LHCN-M2 (cell line): ENCODE data around the gene TAS2R4. TPM values are rescaled to one million over a fixed set of nuclear protein-coding genes. Genes with fewer than 3 reads are reported as not detected.
"Not testable (repeated sequence)": the region's sequence is repeated elsewhere in the genome, so short reads cannot be mapped to it uniquely, and the experiment has no call there.

Source experiments
- DNase-seq: peaks from one replicate; pipeline ENCODE4 v3.0.0-alpha.2; 2012; ENCODE audit warnings: low read depth
- polyA plus RNA-seq: library from polyadenylated mRNA; unstranded; fragments of >200 nt; gene quantifications from one replicate; pipeline ENCODE4 v1.2.1, GENCODE V29; 2012; ENCODE audit warnings: missing spikeins
- total RNA-seq: library from RNA; depleted of rRNA; stranded (reverse); fragments of >200 nt; gene quantifications from 2 replicates; pipeline ENCODE4 v1.2.3, GENCODE V29; 2014; rRNA removed

Gene TAS2R4, protein sequence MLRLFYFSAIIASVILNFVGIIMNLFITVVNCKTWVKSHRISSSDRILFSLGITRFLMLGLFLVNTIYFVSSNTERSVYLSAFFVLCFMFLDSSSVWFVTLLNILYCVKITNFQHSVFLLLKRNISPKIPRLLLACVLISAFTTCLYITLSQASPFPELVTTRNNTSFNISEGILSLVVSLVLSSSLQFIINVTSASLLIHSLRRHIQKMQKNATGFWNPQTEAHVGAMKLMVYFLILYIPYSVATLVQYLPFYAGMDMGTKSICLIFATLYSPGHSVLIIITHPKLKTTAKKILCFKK
- 0.06 and 0.34 TPM in 2 replicates for total RNA-seq
- polyA plus RNA-seq, result 0.04 TPM

DNA sequence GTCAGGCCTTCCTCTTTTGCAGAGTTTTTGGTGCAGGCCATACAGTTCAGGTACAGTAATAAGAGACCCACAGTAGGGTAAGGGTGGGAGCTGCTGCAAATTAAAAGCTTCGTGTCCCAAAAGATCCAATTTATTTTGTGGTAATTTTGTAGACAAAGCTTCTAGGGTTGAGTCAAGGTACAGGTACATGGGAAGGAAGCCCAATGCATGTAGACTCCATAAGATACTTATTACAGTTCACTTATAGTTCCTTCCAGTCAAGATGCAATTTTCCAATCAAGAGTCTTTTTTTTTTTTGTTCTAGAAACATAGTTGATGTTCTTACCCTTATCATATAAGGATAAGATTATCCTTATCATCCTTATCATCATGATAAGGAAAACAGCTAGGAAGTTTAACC lies at the start of gene TAS2R4:
TSS of gene TAS2R4 (plus strand) at position 301 of the 400 bp plus-strand sequence. CDS start 1,815 bp downstream, outside the sequence.
- DNase-seq, result no peak

DNA sequence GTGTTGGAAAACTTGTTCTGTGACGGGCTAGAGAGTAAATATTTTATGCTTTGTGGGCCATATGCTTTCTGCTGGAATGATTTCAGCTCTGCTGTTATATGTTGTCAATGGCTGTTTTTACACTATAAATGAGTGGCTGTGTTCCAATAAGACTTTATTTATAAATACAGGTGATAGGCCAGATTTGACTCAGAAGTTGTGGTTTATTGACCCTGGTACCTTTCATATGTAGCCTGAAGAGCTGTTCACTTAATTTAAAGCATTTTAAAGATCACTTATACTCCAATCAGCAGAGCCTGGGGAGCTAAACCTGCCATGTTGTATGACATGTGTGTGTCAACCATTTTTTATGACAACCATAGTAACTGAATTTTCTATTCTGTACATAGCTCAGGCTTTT lies 47.5 kb upstream of the TAS2R4 start:
- no peak for DNase-seq

DNA sequence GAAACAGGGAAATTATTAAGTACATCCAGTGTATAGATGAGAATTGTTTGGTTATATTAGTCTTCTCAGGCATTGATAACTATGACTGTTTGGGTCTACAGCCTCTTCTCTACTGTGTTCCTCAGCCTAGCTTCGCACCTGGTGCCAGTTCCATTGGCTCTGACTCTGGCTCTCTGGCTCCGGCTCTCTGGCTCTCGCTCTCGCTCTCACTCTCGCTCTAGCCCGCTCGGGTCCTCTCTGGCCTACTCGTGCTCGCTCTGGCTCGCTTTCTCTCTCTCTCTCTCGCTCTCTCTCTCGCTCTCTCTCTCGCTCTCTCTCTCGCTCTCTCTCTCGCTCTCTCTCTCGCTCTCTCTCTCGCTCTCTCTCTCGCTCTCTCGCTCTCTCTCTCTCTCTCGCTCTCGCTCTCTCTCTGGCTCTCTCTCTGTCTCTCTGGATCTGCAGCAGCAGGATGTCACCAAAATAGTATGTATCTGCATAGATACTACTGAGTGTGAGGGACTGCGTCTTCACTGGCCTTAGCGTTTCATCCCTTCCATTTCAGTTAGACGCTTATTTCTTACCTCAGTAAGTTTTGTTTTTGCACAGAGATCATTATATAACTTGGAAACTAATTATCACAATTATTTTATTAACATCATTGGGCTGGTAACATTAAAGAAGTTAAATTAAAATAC lies 44.9 kb upstream of the TAS2R4 start:
- DNase-seq, result peak; percentile 6

DNA sequence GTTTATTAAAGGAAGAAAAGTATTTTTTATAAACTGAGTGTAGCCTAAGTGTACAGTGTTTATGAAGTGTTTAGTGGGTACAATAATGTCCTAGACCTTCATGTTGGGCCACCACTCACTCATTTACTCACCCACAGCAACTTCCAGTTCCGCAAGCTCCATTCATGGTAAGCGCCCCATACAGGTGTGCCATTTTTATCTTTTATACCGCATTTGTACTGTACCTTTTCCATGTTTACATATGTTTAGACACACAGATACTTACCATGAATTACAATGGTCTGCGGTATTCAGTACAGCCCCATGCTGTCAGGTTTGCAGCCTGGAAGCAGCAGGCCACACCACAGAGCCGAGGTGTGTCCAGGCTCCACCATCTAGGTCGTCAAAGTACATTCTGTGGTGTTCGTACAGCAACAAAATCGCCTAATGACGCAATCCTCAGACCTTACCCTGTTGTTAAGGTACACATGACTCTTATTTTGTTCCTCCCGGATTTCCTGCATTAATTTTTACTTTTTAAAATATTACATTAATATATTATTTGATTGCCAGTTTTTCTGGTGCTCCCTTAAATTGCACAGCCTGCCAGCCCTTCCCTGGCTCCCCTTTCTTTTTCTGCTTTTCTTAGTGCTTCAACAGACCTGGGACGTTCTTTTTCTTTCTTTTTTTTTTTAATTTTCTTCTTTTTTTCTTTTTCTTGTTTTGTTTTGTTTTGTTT lies 39.2 kb upstream of the TAS2R4 start:
- peak; percentile 11 for DNase-seq

DNA sequence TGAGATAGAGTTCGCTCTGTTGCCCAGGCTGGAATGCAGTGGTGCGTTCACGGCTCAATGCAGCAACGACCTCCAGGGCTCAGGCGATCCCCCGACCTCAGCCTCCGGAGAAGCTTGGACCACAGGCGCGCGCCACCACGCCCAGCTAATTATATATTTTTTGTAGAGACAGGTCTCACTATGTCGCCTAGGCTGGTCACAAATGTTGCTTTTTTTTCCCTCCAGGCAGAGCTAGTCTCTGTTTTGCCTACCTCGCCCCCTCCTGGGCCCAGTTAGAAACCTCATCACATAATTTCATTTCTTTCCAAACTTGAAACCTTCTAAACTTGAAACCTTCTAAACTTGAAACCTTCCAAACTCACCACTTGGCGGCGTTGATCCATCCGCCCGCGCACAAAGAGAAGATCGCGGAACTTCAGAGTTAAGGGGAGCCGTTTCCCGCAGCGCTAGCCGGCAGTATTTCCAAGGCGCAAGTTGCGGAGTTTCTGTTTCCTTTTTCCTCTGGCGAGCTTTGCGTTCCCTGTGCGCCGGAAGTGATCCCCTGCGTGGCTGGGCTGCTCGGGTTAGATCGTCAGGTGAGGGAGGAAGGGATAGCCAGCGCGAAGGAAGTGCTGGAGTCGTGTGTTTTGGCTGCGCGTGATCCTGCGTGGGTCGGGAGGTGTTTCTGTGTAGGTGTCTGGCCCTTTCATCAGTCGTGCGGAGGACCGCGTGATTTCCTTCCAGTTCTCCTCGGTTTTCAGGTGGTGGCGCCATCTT lies 38.5 kb upstream of the TAS2R4 start, which contains the start of gene SSBP1:
TSS of gene SSBP1 (plus strand) at position 523 of the 756 bp plus-strand sequence. CDS start 809 bp downstream, outside the sequence.
- DNase-seq, result peak; percentile 97

DNA sequence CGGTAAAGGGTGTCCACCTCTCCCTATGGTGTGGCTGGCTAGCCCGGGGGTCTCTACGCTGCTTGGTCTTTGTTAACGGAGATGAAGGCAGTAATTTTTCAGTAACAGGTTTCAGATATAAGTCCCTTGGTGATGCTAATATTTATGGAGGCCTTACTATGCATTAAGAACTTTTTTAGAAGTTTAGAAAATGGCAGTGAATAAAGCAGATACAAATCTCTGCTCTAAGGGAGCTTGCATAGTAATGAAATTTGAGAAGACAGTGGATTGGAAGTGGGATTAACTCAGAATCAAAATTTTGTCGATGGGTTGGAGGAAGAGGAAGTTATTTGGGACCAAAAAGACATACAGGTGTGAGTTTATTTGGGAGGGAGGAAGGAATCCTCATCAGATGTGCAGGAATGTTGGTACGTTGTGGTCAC lies 37.9 kb upstream of the TAS2R4 start:
- DNase-seq, result no peak

DNA sequence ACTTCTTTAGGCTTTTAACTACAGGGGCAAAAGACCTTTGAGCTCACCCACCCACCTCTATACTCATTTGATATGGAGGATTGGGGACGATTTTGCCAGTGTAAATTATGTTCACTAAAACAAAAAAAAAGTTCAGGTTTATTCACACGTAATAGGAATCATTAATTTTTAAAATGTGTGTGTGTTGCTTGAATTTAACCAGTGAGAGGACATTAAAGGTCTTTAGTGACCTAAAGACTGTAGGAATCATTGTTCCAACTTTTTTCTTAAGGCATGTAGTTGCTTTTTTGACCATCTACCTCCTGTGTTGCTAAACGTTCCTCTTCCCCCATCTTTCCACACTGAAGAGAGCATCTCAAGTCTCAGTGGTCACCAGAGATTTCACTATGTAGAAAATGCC lies 37.2 kb upstream of the TAS2R4 start:
- no peak for DNase-seq

DNA sequence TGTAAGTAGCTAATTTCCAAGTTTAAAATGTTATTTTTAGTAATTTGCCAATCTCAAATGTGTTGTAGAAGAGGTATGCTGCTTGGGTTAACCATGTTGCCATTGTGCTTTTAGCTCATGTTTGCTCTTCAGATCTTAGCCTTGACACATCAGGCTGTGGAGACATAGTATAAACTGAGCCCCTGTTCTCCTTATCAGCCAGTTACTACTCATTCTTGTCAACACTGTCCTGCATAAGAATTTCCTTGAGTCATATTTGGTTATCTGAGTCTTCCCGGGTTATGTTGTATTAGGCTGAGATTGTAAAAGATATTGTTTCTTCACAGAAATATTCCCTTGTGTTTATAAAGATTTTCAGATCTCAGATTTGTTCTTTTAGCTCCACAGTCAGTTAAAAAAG lies 34.2 kb upstream of the TAS2R4 start:
- no peak for DNase-seq

DNA sequence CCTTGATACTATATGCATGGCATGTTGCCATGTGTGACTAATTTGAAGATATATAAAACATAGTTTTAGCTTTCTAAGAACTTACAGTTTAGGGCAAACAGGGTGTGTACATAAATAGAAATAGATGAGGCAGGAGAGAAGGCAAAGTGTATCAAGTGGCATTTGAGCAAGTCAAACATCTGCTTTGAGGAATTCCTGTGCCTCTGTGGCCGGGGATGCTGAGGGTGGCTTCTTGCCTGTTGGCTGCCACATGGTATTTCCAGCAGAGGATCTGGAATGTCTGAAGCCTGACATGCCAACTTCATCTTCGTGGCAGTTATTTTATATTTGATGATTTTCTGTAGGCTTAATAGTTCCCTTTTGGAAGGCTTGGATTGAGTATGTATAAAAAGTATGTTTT lies 32.3 kb upstream of the TAS2R4 start:
- DNase-seq, result no peak

DNA sequence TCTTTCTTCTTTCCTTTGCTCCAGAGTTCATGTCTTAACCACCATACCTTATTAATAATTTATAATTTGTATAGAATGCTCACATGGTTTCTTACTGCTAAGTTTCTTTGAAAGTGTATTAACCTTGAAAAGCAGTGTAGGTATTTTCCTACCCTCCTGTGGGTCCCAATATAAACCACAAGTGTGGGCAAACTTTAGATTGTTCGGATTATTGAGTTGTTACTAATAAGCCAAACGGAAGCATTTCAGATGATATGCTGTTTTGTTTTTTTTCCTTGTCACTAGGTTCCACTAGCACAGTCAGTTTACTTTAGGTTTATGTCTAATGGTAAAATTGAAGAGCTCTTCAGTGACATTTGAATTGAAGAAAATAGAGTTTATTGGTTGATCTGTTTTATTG lies 28.1 kb upstream of the TAS2R4 start:
- peak; percentile 5 for DNase-seq

DNA sequence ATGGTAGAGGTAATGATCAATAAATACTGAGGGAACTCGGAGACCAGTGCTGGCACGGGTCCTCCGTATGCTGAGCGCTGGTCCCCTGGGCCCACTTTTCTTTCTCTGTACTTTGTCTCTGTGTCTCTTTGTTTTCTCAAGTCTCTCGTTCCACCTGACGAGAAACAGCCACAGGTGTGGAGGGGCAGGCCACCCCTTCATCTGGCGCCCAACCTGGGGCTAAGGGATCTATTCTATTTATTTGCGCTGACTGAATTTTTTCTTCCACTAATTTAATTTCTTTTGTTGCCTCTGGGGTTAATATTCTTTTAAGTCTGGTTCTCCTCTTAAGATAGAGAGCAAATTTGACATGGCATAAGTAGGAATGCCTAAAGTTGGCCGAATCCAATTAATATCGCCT lies 24.6 kb upstream of the TAS2R4 start:
- peak; percentile 29 for DNase-seq

DNA sequence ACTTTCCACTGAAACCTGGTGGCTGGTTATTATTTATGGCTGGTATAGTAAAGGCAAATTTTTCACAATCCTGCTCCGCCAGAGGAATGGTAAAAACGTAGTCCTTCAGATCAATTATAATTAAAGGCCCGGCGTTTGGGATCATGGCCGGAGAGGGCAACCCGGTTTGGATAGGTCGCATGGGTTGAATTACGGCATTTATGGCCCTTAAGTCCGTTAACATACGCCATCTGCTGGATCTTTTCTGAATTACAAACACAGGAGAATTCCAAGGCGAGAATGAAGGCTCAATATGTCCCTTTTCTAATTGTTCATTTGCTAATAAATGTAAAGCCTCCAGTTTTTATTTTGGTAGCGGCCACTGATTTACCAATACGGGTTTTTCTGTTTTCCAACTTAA lies 23.8 kb upstream of the TAS2R4 start:
- no peak for DNase-seq

DNA sequence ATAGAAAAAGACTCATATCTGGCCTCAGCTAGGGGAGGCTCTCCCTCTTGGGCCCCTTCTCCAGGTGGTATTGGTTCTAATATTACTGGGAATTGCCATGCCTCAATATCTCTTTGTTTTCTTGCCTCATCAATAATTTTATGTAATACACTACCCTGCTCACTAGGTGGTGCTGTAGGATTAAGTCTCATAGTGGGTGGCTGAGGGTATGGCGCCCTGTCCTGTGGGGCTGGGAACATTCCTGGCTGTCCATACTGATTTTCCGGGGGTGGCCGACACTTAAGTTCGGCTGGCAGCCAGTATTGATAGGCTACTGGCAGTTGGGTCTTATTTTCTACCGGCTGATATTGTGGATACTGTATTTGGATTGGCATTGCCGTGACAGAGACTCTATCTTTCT lies 21.5 kb upstream of the TAS2R4 start:
- DNase-seq, result peak; percentile 48

DNA sequence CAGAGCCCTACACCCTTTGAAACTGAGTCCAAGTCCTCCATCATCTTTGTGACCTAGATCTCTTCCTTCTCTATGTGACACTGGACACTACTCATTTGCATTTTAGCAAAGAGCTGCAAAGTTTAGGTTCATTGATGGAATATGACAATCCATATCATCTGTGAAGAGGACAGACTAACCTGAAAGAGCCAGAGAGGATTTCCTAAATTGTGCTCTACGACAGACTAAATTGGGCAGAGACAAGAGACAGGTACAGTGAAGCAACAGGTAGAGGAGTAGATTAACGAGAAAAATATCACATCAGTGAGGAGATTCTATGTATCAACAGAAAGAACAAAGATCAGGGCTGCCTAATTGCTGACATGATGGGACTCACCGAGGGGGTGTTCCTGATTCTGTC lies 12.7 kb upstream of the TAS2R4 start, which contains the start of gene TAS2R3:
TSS of gene TAS2R3 (plus strand) at position 301 of the 400 bp plus-strand sequence. CDS start at position 363, 62 bp downstream.
- no peak for DNase-seq

DNA sequence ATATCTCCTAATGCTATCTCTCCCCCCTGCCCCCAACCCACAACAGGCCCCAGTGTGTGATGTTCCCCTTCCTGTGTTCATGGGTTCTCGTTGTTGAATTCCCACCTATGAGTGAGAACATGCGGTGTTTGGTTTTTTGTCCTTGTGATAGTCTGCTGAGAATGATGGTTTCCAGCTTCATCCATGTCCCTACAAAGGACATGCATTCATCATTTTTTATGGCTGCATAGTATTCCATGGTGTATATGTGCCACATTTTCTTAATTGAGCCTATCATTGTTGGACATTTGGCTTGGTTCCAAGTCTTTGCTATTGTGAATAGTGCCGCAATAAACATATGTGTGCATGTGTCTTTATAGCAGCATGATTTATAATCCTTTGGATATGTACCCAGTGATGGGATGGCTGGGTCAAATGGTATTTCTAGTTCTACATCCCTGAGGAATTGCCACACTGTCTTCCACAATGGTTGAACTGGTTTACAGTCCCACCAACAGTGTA lies 6.3 kb upstream of the TAS2R4 start:
- DNase-seq, result not testable (repeated sequence)

DNA sequence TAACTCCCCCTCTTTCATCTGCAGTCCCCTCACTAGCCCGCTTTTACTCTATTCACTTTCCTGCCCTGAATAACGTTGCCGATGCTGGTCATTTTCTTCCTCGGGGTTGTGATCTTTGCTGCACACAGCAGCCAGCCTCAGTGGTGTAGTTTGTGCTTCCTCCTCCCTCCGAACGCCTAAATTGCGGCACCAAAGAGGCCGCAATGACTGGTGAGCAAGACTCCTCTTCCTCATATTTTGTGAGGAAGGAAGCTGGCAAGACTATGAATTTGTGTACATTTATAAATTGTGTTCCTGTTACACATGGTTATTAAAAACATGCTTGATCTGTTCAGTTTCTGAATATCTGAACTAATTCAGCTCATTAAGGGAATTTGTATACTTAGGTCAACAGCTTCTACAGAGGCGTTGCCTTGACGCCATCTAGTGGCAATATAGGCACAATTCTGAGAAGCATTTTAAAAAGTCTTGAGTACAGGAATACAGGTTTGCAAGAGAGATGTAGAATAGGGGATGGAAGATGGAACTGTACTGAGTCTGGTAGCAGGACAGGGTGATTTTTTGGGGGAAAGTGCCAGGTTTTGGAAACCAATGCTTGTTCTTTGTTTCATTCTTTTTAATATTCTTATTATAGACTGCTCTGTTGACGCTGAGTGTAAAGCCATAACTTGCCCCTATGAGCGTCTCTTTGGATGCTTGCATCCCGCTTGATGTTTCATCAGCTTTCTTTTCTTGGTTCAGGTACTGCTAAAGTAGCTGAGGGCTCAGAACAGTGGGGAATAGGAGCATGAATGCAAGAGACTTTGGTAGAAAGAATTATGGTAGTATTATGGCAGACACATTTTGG lies 9.5 kb downstream of the TAS2R4 start:
- DNase-seq, result peak; percentile 58

DNA sequence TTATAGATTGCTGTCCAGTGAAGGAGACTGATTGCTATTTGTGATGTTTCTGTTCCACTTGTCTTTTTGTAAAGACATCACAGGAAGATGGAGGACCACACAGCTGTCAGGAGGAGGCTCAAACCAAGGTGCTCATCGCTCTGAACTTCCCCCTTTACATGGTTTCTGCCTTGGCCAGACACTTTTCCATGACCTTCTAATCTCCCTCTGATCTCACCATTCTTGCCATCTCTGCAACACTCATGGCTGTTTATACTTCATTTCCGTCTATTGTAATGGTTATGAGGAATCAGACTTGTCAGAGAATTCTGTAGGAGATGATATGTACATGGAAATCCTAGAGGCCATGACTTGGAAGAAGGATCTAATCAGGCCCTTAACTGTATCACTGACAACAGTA lies 11.8 kb downstream of the TAS2R4 start:
- no peak for DNase-seq

DNA sequence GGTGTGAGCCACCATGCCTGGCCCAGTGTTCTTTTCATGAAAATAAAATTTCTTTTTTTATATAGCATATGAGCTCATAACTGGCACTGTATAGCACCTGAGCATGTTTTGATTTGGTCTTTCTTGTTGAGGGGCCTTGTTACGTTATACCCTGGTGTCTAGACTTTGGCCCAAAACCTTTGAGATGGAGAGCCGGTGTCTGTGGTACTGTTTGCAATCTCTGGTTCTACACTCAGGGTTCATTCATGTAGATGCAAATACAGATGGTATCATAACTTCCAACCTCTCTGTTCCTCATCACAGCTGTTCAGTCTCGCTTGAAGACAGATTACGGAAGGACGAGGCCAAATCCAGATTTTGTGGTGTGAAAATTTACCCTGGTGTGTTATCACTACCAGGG lies 13.4 kb downstream of the TAS2R4 start, which contains the start of gene TAS2R5:
TSS of gene TAS2R5 (plus strand) at position 301 of the 400 bp plus-strand sequence. CDS start 145 bp downstream, outside the sequence.
- no peak for DNase-seq

DNA sequence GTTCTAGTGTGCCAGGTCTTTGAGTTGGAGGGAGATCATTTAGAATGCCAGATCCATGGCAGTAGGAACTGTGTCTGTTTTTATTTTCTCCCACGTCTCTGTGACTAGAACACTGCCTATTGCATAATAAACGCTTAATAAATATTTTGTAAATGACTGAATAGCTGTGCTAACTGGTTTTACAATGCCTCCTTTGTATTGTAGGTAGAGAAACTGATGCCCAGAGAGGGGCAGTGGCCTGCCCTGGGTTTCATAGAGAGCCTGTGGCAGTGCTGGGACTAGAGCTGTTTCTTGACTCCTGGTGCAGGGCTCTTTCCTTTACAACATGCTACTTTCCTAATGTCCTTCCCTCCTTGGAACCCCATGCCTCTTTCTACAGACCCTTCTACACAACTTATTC lies 16.1 kb downstream of the TAS2R4 start:
- no peak for DNase-seq

DNA sequence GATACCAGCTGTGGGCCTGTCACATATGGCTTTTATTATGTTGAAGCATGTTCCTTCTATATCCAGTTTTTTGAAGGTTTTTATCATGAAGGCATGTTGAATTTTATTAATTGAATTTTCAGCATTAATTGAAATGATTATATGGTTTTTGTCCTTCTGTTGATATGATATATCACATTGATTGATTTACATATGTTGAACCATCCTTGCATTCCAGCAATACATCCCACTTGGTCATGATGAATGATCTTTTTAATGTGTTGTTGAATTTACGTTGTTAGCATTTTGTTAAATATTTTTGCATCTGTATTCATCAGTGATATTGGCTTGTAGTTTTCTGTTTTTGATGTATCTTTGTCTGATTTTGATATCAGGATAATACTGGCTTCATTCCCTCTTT lies 43.6 kb downstream of the TAS2R4 start:
- DNase-seq, result no peak
